A549 (cell line): ENCODE data around the gene LPAR1. TPM values are rescaled to one million over a fixed set of nuclear protein-coding genes. Genes with fewer than 3 reads are reported as not detected.

ENCODE experiments used
- ATAC-seq, 2 experiments: fragments of 200-7000 bp in 1 of 2; fragments of >200 bp in 1 of 2; cut with Nextera tagmentation in 1 of 2; cut with Tn5 transposase in 1 of 2; 3 replicates each; pipeline versions ENCODE4 v1.8.0 to v1.9.1; 2018 to 2020; ENCODE audit warnings: mild to moderate bottlenecking in 1 of 2, moderate library complexity in 1 of 2
- CTCF ChIA-PET: fragments of 300-600 bp; sonication (Branson Sonifier 250); formaldehyde crosslinking; extraction: SDS; loops from one replicate; lab custom pipeline; 2021; ENCODE audit warnings: antibody characterized with exemption, inconsistent platforms; lab: Yijun Ruan, JAX
- POLR2A ChIA-PET: fragments of 350-600 bp; formaldehyde crosslinking; extraction: SDS; loops from one replicate; lab custom pipeline; 2021; ENCODE audit warnings: antibody characterized with exemption, inconsistent platforms; lab: Yijun Ruan, JAX
- DNase-seq, 2 experiments: peaks; one replicate each; pipeline versions ENCODE4 v3.0.0 to v3.0.0-alpha.2; 2011 to 2016; ENCODE audit warnings: low read depth in 1 of 2, low spot score in 1 of 2
- FAIRE-seq: peaks from 2 replicates; lab custom pipeline; 2011; peaks lifted over from hg19 to GRCh38; lab: Jason Lieb, UNC
- H3K27ac ChIP-seq, 2 experiments: fragments of >200 bp; sonication (Bioruptor Twin); formaldehyde crosslinking; 3 replicates each; pipeline ENCODE4 v1.5.1; 2016 to 2017
- H3K4me1 ChIP-seq: fragments of >200 bp; sonication (Bioruptor Twin); formaldehyde crosslinking; 3 replicates; pipeline ENCODE4 v1.6.1; 2016
- H3K4me2 ChIP-seq: fragments of >200 bp; sonication (Bioruptor Twin); formaldehyde crosslinking; 3 replicates; pipeline ENCODE4 v1.6.1; 2016
- H3K4me3 ChIP-seq: fragments of >200 bp; sonication (Bioruptor Twin); formaldehyde crosslinking; 3 replicates; pipeline ENCODE4 v1.5.1; 2016
- H3K9me3 ChIP-seq: fragments of >200 bp; sonication (Bioruptor Twin); formaldehyde crosslinking; 3 replicates; pipeline ENCODE4 v1.6.1; 2016
- CEBPB ChIP-seq, 2 experiments: fragments of >200 bp in 1 of 2; sonication (Bioruptor Twin) in 1 of 2; formaldehyde crosslinking in 1 of 2; IDR thresholded peaks; 2 replicates each; pipeline ENCODE4 v1.6.1; 2012 to 2016
- CHD2 ChIP-seq: fragments of 150-350 bp; IDR thresholded peaks from 2 replicates; pipeline ENCODE4 v1.6.1; 2014; ENCODE audit warnings: low read length; ENCODE audit not compliant: partially characterized antibody
- CHD4 ChIP-seq: fragments of 200-600 bp; sonication (generic); IDR thresholded peaks from 2 replicates; pipeline ENCODE4 v1.6.1; 2016; ENCODE audit warnings: antibody characterized with exemption, mild to moderate bottlenecking, borderline replicate concordance
- CTCF ChIP-seq: fragments of >200 bp; sonication (Bioruptor Twin); formaldehyde crosslinking; IDR thresholded peaks from 3 replicates; pipeline ENCODE4 v1.5.1; 2016
- E2F6 ChIP-seq: IDR thresholded peaks from 2 replicates; pipeline ENCODE4 v1.6.1; 2012; ENCODE audit warnings: low read depth, borderline replicate concordance
- EHMT2 ChIP-seq: fragments of 200-600 bp; sonication (generic); IDR thresholded peaks from 2 replicates; pipeline ENCODE4 v1.6.1; 2016; ENCODE audit warnings: antibody characterized with exemption, low read depth, mild to moderate bottlenecking, moderate library complexity
- ESRRA ChIP-seq: fragments of 150-350 bp; IDR thresholded peaks from 2 replicates; pipeline ENCODE4 v1.6.1; 2014; ENCODE audit warnings: mild to moderate bottlenecking, low read length, borderline replicate concordance
- FOSL2 ChIP-seq, 2 experiments: fragments of 450-650 bp in 1 of 2; fragments of >200 bp in 1 of 2; sonication (Bioruptor Twin) in 1 of 2; formaldehyde crosslinking; IDR thresholded peaks; 2 replicates each; pipeline versions ENCODE4 v1.5.0 to v1.6.1; 2016 to 2020; ENCODE audit warnings: mild to moderate bottlenecking in 1 of 2, moderate library complexity in 1 of 2
- FOXS1 ChIP-seq: fragments of 250-450 bp; sonication (Bioruptor Pico); IDR thresholded peaks from 2 replicates; pipeline ENCODE4 v1.5.0; 2020; ENCODE audit warnings: mild to moderate bottlenecking, moderate library complexity
- HMGXB4 ChIP-seq: fragments of 250-450 bp; sonication (Bioruptor Pico); IDR thresholded peaks from 2 replicates; pipeline ENCODE4 v1.5.0; 2021; ENCODE audit warnings: mild to moderate bottlenecking, moderate library complexity, borderline replicate concordance
- HOXA7 ChIP-seq: fragments of 250-450 bp; sonication (Bioruptor Pico); IDR thresholded peaks from 2 replicates; pipeline ENCODE4 v1.5.0; 2020; ENCODE audit warnings: mild to moderate bottlenecking, moderate library complexity
- HOXB13 ChIP-seq: fragments of 250-450 bp; sonication (Bioruptor Pico); IDR thresholded peaks from 2 replicates; pipeline ENCODE4 v1.5.0; 2020; ENCODE audit warnings: low read depth, mild to moderate bottlenecking, moderate library complexity
- JUNB ChIP-seq: fragments of >200 bp; sonication (Bioruptor Twin); formaldehyde crosslinking; IDR thresholded peaks from 2 replicates; pipeline ENCODE4 v1.6.1; 2016
- PHF8 ChIP-seq: fragments of 200-600 bp; sonication (generic); IDR thresholded peaks from 2 replicates; pipeline ENCODE4 v1.6.1; 2016; ENCODE audit warnings: low read depth, mild to moderate bottlenecking, antibody characterized with exemption, moderate library complexity, borderline replicate concordance
- POLR2AphosphoS2 ChIP-seq: conservative IDR thresholded peaks from 2 replicates; pipeline ENCODE4 v1.6.1; 2012; ENCODE audit warnings: low read length, improper control_type of control experiment, inconsistent platforms
- TFCP2L1 ChIP-seq: fragments of 250-450 bp; sonication (Bioruptor Pico); IDR thresholded peaks from 2 replicates; pipeline ENCODE4 v1.5.0; 2021; ENCODE audit warnings: mild to moderate bottlenecking
- WGBS: methylation state at CpG from one replicate; pipeline ENCODE4 v1.1.6; 2017; ENCODE audit errors: missing lambda C conversion rate; 5-methylcytosine and 5-hydroxymethylcytosine counted together
- polyA plus RNA-seq, 4 experiments: library from polyadenylated mRNA; depleted of rRNA in 3 of 4; stranded (reverse); fragments of >200 nt; fragmentation: RNase III in 1 of 4; extraction: RNeasy Plus Mini Kit Qiagen cat#74134 plus additional on column Dnase treatment in 1 of 4; gene quantifications; 2 replicates in 3 of 4; 3 replicates in 1 of 4; pipeline ENCODE4 v1.2.3, GENCODE V29; 2011 to 2017
- TF ChIP-seq, protein P1 (sequence below): IDR thresholded peaks from 2 replicates; pipeline ENCODE4 v1.6.1; 2012

The LPAR1 gene
- polyA plus RNA-seq, 2 of the 4 experiments (the other 2 are of a cell fraction), result 15.8 to 33.7 TPM

DNA sequence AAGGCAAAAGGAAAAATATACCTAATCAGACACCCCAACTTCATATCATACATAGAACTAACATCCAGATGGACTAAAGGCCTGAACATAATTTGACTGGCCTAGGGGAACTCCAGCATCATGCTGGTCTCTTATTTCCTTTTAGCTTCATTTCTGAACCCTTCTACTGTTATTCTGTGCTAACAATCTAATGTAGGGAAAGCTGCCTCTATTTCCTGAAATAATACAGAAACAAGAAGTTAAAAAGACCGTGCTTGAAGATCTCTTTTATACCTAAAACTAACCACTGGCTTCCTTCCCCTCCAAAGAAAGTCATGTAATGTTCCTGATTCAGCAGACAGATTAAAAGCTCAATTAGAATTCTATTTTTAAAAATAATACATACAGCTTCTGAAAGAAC lies 36.7 kb downstream of the LPAR1 start:
- CTCF ChIA-PET, result no interaction called here

GRCh38 chr9:111000202-111000601 lies 38.1 kb downstream of the LPAR1 start:
- TF ChIP-seq E2F6 (no peak), TFCP2L1 (CRISPR knock-in tag) (no peak), CTCF (no peak), FOXS1 (no peak), PHF8 (no peak), CEBPB (IDR thresholded peaks at IDR 0.05) (no peak), HMGXB4 (CRISPR knock-in tag) (no peak)
- WGBS, result 92% methylated on average over 1 of the region's 2 CpGs
- Histone ChIP-seq H3K4me2 (no peak overlapping the region), H3K9me3 (peaks cover 9% of the 10 kb centered on the region), H3K4me3 (no peak overlapping the region), H3K4me1 (0 out of 3 replicates have a peak, but pooled peaks cover 5% of the 10 kb centered on the region), H3K27ac (no peak overlapping the region)
- ChIA-PET POLR2A (no interaction called here), CTCF (interaction anchor here (1.0 to 1.6 kb wide), 2 partner anchors 8 to 15 kb away, joined by 3 read pairs; no protein-coding TSS in a partner anchor)
- ATAC-seq, result no peak
- no peak for DNase-seq
- no peak for FAIRE-seq

More for the DNA sequence above, 36.7 kb downstream of the LPAR1 start:
- FAIRE-seq, result no peak
- ATAC-seq, result no peak
- no peak overlapping the region for H3K27ac ChIP-seq
- no peak for DNase-seq
- 81% methylated on average over 1 of the region's 1 CpG for WGBS
- peaks cover 4% of the 10 kb centered on the region for H3K9me3 ChIP-seq
- TF ChIP-seq E2F6 (no peak), JUNB (no peak), FOSL2 (IDR thresholded peaks at IDR 0.05) (no peak), FOSL2 (CRISPR knock-in tag; IDR thresholded peaks at IDR 0.05) (no peak), CHD4 (no peak), EHMT2 (no peak), ESRRA (no peak), POLR2AphosphoS2 (no peak), HOXA7 (CRISPR knock-in tag) (no peak), HOXB13 (no peak), CHD2 (no peak)
- TF ChIP-seq, protein P1, sequence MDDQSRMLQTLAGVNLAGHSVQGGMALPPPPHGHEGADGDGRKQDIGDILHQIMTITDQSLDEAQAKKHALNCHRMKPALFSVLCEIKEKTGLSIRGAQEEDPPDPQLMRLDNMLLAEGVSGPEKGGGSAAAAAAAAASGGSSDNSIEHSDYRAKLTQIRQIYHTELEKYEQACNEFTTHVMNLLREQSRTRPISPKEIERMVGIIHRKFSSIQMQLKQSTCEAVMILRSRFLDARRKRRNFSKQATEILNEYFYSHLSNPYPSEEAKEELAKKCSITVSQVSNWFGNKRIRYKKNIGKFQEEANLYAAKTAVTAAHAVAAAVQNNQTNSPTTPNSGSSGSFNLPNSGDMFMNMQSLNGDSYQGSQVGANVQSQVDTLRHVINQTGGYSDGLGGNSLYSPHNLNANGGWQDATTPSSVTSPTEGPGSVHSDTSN, result no peak
- TF ChIP-seq, all 56 proteins: peak for 0
- Histone ChIP-seq H3K4me2 (no peak overlapping the region), H3K4me1 (peaks cover 16% of the 10 kb centered on the region), H3K4me3 (no peak overlapping the region)
- POLR2A ChIA-PET, result no interaction called here
